Peyer's patch (tissue), 4 donors: ENCODE data around the gene PRDM15.

Source experiments
- POLR2A ChIP-seq, 2 donors: fragments of 450-650 bp; IDR thresholded peaks; one replicate each; pipeline ENCODE4 v1.5.1; 2017; ENCODE audit warnings: antibody characterized with exemption in 2 of 2, mild to moderate bottlenecking in 2 of 2, moderate library complexity in 2 of 2
- TF ChIP-seq, protein P1 (sequence below), 6 experiments: fragments of 450-650 bp in 4 of 6; fragments of 200-600 bp in 2 of 6; sonication (generic) in 1 of 6; IDR thresholded peaks; one replicate each; pipeline ENCODE4 v1.5.1; 2017 to 2019; ENCODE audit warnings: antibody characterized with exemption in 6 of 6, mild to moderate bottlenecking in 3 of 6, moderate library complexity in 1 of 6

DNA sequence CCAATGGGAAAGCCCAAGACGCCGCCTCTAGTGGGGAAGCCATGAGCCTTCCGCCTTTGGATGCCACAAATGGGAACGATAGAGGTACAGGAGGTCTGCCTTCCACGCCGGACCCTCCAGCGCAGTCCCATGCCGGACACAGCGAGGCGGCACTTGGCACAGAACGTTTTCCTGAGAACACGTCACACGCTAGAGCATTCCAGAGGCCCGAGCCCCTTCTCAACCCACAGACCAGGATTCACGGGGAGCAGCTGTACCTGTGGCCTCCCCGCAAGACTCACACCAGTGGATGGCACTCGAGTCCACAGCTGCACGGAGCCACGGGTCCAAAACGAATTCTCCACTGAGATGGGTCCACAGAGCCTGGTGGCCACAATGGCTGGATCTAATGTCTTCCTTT lies 80.8 kb downstream of the PRDM15 start:
- TF ChIP-seq, protein P1, sequence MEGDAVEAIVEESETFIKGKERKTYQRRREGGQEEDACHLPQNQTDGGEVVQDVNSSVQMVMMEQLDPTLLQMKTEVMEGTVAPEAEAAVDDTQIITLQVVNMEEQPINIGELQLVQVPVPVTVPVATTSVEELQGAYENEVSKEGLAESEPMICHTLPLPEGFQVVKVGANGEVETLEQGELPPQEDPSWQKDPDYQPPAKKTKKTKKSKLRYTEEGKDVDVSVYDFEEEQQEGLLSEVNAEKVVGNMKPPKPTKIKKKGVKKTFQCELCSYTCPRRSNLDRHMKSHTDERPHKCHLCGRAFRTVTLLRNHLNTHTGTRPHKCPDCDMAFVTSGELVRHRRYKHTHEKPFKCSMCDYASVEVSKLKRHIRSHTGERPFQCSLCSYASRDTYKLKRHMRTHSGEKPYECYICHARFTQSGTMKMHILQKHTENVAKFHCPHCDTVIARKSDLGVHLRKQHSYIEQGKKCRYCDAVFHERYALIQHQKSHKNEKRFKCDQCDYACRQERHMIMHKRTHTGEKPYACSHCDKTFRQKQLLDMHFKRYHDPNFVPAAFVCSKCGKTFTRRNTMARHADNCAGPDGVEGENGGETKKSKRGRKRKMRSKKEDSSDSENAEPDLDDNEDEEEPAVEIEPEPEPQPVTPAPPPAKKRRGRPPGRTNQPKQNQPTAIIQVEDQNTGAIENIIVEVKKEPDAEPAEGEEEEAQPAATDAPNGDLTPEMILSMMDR (IDR thresholded peaks at IDR 0.05), result no peak
- TF ChIP-seq POLR2A (IDR thresholded peaks at IDR 0.05), result no peak
